K562 (cell line): ENCODE measurements around the gene SDR42E2. TPM values are rescaled to one million over a fixed set of nuclear protein-coding genes. Genes with fewer than 3 reads are reported as not detected.

Source experiments
- ATAC-seq: fragments of 200-7000 bp; cut with Tn5 transposase; 3 replicates; pipeline ENCODE4 v1.9.1; 2020; ENCODE audit warnings: moderate library complexity
- BruUV-seq: library from RNA; stranded (reverse); fragments of 400-500 nt; replicated peaks from 2 replicates; lab custom pipeline; 2021; lab: Mats Ljungman, UMichigan
- CTCF ChIA-PET: fragments of 300-600 bp; formaldehyde crosslinking; extraction: SDS; loops from one replicate; lab custom pipeline; 2021; ENCODE audit warnings: low intra/inter-chr PET ratio; lab: Yijun Ruan, JAX
- POLR2A ChIA-PET: fragments of 300-600, 350-650 bp; sonication (Branson Sonifier 250); formaldehyde crosslinking; extraction: SDS; loops from one replicate; lab custom pipeline; 2021; ENCODE audit warnings: antibody characterized with exemption, inconsistent platforms; lab: Yijun Ruan, JAX
- DNase-seq, 4 experiments: peaks; one replicate each; pipeline versions ENCODE4 v3.0.0 to v3.0.0-alpha.2; 2011 to 2018; ENCODE audit warnings: low spot score in 3 of 4, mixed read lengths in 3 of 4; ENCODE audit errors: extremely low read depth in 1 of 4
- FAIRE-seq: peaks from 2 replicates; lab custom pipeline; 2011; peaks lifted over from hg19 to GRCh38; lab: Jason Lieb, UNC
- H2AFZ ChIP-seq: 2 replicates; pipeline ENCODE4 v1.6.0; 2011; ENCODE audit warnings: low read depth, low read length, control low read depth, inconsistent platforms
- H3K27ac ChIP-seq: fragments of 200-600 bp; 3 replicates; pipeline ENCODE4 v1.8.0; 2011; ENCODE audit warnings: low read depth, mild to moderate bottlenecking, control low read depth, inconsistent platforms, low read length, moderate library complexity, mixed read lengths; ENCODE audit errors: extremely low read depth
- H3K27me3 ChIP-seq, 2 experiments: fragments of 300-600 bp in 1 of 2; 2 replicates in 1 of 2; 3 replicates in 1 of 2; pipeline versions ENCODE4 v1.6.0 to v1.8.0; 2011; ENCODE audit warnings: inconsistent platforms in 2 of 2, low read length in 2 of 2, mild to moderate bottlenecking in 1 of 2, mixed read lengths in 1 of 2, moderate library complexity in 1 of 2; ENCODE audit not compliant: control insufficient read depth in 2 of 2, insufficient read depth in 2 of 2
- H3K36me3 ChIP-seq: fragments of 300-600 bp; 3 replicates; pipeline ENCODE4 v1.8.0; 2011; ENCODE audit warnings: mild to moderate bottlenecking, low read length, inconsistent platforms; ENCODE audit not compliant: control insufficient read depth, insufficient read depth
- H3K4me1 ChIP-seq, 2 experiments: fragments of 200-600 bp in 1 of 2; replicated peaks in 1 of 2; 2 replicates in 1 of 2; 3 replicates in 1 of 2; pipeline versions ENCODE4 v1.5.1 to v1.8.0; 2011; ENCODE audit warnings: inconsistent platforms in 2 of 2, low read length in 2 of 2, mild to moderate bottlenecking in 1 of 2, mixed read lengths in 1 of 2, moderate library complexity in 1 of 2; ENCODE audit not compliant: control insufficient read depth in 2 of 2, insufficient read depth in 2 of 2
- H3K4me2 ChIP-seq: 2 replicates; pipeline ENCODE4 v1.6.1; 2011; ENCODE audit warnings: low read length, control low read depth, inconsistent platforms, mixed read lengths; ENCODE audit not compliant: insufficient read depth
- H3K4me3 ChIP-seq: fragments of 200-600 bp; sonication (generic), shearing (Covaris generic); 2 replicates; pipeline ENCODE4 v1.5.1; 2016; ENCODE audit warnings: control low read depth, inconsistent platforms
- H3K79me2 ChIP-seq: fragments of 200-600 bp; 3 replicates; pipeline ENCODE4 v1.8.0; 2011; ENCODE audit warnings: low read length, inconsistent platforms; ENCODE audit not compliant: control insufficient read depth, insufficient read depth
- H3K9ac ChIP-seq, 2 experiments: 2 replicates each; pipeline versions ENCODE4 v1.6.0 to v1.6.1; 2011; ENCODE audit warnings: low read depth in 2 of 2, low read length in 2 of 2, control low read depth in 1 of 2, inconsistent platforms in 1 of 2, mild to moderate bottlenecking in 1 of 2, mixed read lengths in 1 of 2; ENCODE audit not compliant: insufficient read depth in 1 of 2
- H3K9me1 ChIP-seq: one replicate; pipeline ENCODE4 v1.6.0; 2011; ENCODE audit warnings: inconsistent platforms, mild to moderate bottlenecking, low read length, moderate library complexity; ENCODE audit not compliant: control insufficient read depth, insufficient read depth
- H3K9me3 ChIP-seq: replicated peaks from 2 replicates; pipeline ENCODE4 v1.5.1; 2011; ENCODE audit warnings: low read depth, low read length, inconsistent platforms; ENCODE audit not compliant: control insufficient read depth, insufficient read depth
- H4K20me1 ChIP-seq: replicated peaks from 2 replicates; pipeline ENCODE4 v1.6.1; 2011; ENCODE audit warnings: low read length, inconsistent platforms, mixed read lengths; ENCODE audit not compliant: control insufficient read depth, insufficient read depth
- DMBX1 ChIP-seq: fragments of 250-450 bp; sonication (Bioruptor Pico); IDR thresholded peaks from 2 replicates; pipeline ENCODE4 v1.8.0; 2022; ENCODE audit warnings: inconsistent platforms, mild to moderate bottlenecking, moderate library complexity, borderline replicate concordance
- ESRRA ChIP-seq: fragments of 450-650 bp; IDR thresholded peaks from 2 replicates; pipeline ENCODE4 v1.6.1; 2014; ENCODE audit warnings: low read depth, mild to moderate bottlenecking, moderate library complexity, borderline replicate concordance
- FOXJ2 ChIP-seq: fragments of 200-800 bp; sonication (Bioruptor generic); IDR thresholded peaks from 2 replicates; pipeline ENCODE4 v1.6.1; 2016; ENCODE audit warnings: missing genetic modification characterization, missing compliant biosample characterization
- KLF10 ChIP-seq: fragments of 250-450 bp; sonication (Bioruptor Pico); IDR thresholded peaks from 2 replicates; pipeline ENCODE4 v1.6.1; 2021; ENCODE audit warnings: matching md5 sums
- NELFE ChIP-seq: IDR thresholded peaks from 2 replicates; pipeline ENCODE4 v1.6.1; 2011; ENCODE audit warnings: mild to moderate bottlenecking; ENCODE audit not compliant: insufficient read depth, insufficient read length
- NFYB ChIP-seq: IDR thresholded peaks from 2 replicates; pipeline ENCODE4 v1.6.1; 2011; ENCODE audit warnings: mild to moderate bottlenecking, moderate library complexity; ENCODE audit not compliant: insufficient read length; ENCODE audit errors: extremely low read depth
- NR2C2 ChIP-seq, 2 experiments: fragments of 200-800 bp in 1 of 2; sonication (Bioruptor generic) in 1 of 2; sonication (generic) in 1 of 2; formaldehyde crosslinking in 1 of 2; IDR thresholded peaks; 2 replicates each; pipeline versions ENCODE4 v1.6.1 to v1.8.0; 2016 to 2022; ENCODE audit warnings: mild to moderate bottlenecking in 1 of 2, missing compliant biosample characterization in 1 of 2, missing genetic modification characterization in 1 of 2, missing genetic modification reagents in 1 of 2
- RBM25 ChIP-seq: fragments of 200-400 bp; formaldehyde crosslinking; IDR thresholded peaks from 2 replicates; pipeline ENCODE4 v1.6.1; 2018; ENCODE audit warnings: low read length, low read depth, moderate library complexity; ENCODE audit not compliant: severe bottlenecking
- ZBTB17 ChIP-seq: fragments of 450-650 bp; formaldehyde crosslinking; IDR thresholded peaks from 2 replicates; pipeline ENCODE4 v1.4.0; 2020; ENCODE audit warnings: mild to moderate bottlenecking
- ZNF239 ChIP-seq: fragments of 250-450 bp; sonication (Bioruptor Pico); IDR thresholded peaks from 2 replicates; pipeline ENCODE4 v1.4.0; 2020; ENCODE audit warnings: mild to moderate bottlenecking
- ZNF77 ChIP-seq: fragments of 250-450 bp; sonication (Bioruptor Pico); IDR thresholded peaks from 2 replicates; pipeline ENCODE4 v1.5.0; 2020
- ZNF780A ChIP-seq: fragments of 250-450 bp; sonication (Bioruptor Pico); IDR thresholded peaks from 2 replicates; pipeline ENCODE4 v1.5.0; 2021; ENCODE audit warnings: mild to moderate bottlenecking
- ZNF830 ChIP-seq: fragments of 250-450 bp; sonication (Bioruptor Pico); IDR thresholded peaks from 2 replicates; pipeline ENCODE4 v1.5.0; 2021; ENCODE audit warnings: mild to moderate bottlenecking
- WGBS: fragments of 100-300 bp; shearing (Covaris generic); methylation state at CpG from one replicate; pipeline ENCODE4 v1.1.6; 2016; ENCODE audit warnings: low coverage, mixed read lengths; ENCODE audit not compliant: insufficient coverage; ENCODE audit errors: missing lambda C conversion rate; 5-methylcytosine and 5-hydroxymethylcytosine counted together
- in situ Hi-C: fragments of 300-500 bp; cut with MboI; formaldehyde crosslinking; loops from 4 replicates; pipeline ENCODE4 v1.15.0; 2018; ENCODE audit warnings: inconsistent platforms, mixed read lengths
- intact Hi-C: fragments of 100-400 bp; cut with micrococcal nuclease; formaldehyde crosslinking; loops from 2 replicates; pipeline ENCODE4 v1.14.2; 2022
- polyA plus RNA-seq, 8 experiments: library from polyadenylated mRNA; depleted of rRNA in 4 of 8; stranded (reverse) in 5 of 8; unstranded in 3 of 8; fragments of >200 nt; fragmentation: Nextera tagmentation in 2 of 8; fragmentation: Illumina TruSeq in 1 of 8; extraction: Ambion mirVana in 2 of 8; extraction: Trizol in 1 of 8; gene quantifications; 2 replicates each; pipeline versions ENCODE4 v1.2.1 to v1.2.3, GENCODE V29; 2011 to 2014; ENCODE audit warnings: inconsistent platforms in 1 of 8, missing spikeins in 1 of 8
- total RNA-seq, 7 experiments: library from RNA; depleted of rRNA in 6 of 7; stranded (reverse); fragments of >200 nt in 6 of 7; fragmentation: Illumina TruSeq in 2 of 7; extraction: Trizol in 2 of 7; gene quantifications; 2 replicates each; pipeline versions ENCODE4 v1.2.1 to v1.2.3, GENCODE V29; 2011 to 2021; ENCODE audit warnings: low replicate concordance in 1 of 7
- TF ChIP-seq, protein P1 (sequence below): fragments of 450-650 bp; IDR thresholded peaks from 2 replicates; pipeline ENCODE4 v1.6.1; 2016; ENCODE audit warnings: antibody characterized with exemption

Gene SDR42E2
- total and polyA plus RNA-seq, 9 of the 15 experiments (the other 6 are each of a cell fraction or from before 2014, with no cell fraction given), result 0.03 to 0.07 (median 0.04) TPM; not detected in 4

DNA sequence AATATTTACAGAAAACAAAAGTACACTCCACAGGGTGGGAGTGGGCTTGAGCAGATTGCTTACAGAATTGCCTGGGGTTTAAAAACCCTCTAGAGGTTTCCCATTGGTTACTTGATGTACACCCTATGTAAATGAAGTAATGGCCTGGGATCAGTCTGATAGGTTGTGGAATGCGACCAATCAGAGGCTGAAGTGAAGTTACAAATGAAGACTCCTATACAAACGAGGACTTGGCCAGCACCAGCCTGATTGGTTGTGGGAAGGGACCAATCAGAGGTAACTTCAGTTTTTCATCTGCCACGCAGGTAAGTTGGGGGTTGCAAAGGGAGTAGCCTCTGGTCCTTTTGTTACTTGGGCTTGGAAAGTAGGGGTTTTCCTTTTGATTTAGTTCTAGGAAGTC lies 52.6 kb downstream of the SDR42E2 start:
- H3K27ac ChIP-seq, result no peak overlapping the region
- DNase-seq (peak in 3 of 4 experiments; percentile 48 to 76 (median 55)), ATAC-seq (peak; percentile 87), FAIRE-seq (peak; percentile 37)
- no peak overlapping the region for H3K4me3 ChIP-seq
- H2AFZ ChIP-seq, result no peak overlapping the region
- H3K9ac ChIP-seq, result no peak overlapping the region
- H4K20me1 ChIP-seq, result peaks cover 7% of the 10 kb centered on the region
- ChIA-PET POLR2A (interaction anchor here (0.8 to 2.7 kb wide), 3 partner anchors 8 to 11 kb away, joined by 3 to 18 read pairs (median 3); partner anchors contain the start of gene EEF2K), CTCF (no interaction called here)
- peaks cover 5% of the 10 kb centered on the region; the same call in 1 of the 2 replicates for H3K9me3 ChIP-seq
- BruUV-seq, result no TSS peak
- peaks cover 23 to 32% of the 10 kb centered on the region in 2 experiments for H3K4me1 ChIP-seq
- in situ Hi-C loops, result no loop called here
- no peaks in the 10 kb centered on the region for H3K27me3 ChIP-seq
- H3K4me2 ChIP-seq, result no peak overlapping the region
- intact Hi-C loops, result no loop called here
- 51% methylated on average over 3 of the region's 3 CpGs for WGBS
- H3K9me1 ChIP-seq, result no peaks in the 10 kb centered on the region
- peaks cover 56% of the 10 kb centered on the region for H3K36me3 ChIP-seq
- peaks cover 68% of the 10 kb centered on the region for H3K79me2 ChIP-seq
- TF ChIP-seq ZNF239 (CRISPR knock-in tag) (no peak), NFYB (peak; percentile 61), ZNF77 (CRISPR knock-in tag) (no peak), RBM25 (peak; percentile 27)

DNA sequence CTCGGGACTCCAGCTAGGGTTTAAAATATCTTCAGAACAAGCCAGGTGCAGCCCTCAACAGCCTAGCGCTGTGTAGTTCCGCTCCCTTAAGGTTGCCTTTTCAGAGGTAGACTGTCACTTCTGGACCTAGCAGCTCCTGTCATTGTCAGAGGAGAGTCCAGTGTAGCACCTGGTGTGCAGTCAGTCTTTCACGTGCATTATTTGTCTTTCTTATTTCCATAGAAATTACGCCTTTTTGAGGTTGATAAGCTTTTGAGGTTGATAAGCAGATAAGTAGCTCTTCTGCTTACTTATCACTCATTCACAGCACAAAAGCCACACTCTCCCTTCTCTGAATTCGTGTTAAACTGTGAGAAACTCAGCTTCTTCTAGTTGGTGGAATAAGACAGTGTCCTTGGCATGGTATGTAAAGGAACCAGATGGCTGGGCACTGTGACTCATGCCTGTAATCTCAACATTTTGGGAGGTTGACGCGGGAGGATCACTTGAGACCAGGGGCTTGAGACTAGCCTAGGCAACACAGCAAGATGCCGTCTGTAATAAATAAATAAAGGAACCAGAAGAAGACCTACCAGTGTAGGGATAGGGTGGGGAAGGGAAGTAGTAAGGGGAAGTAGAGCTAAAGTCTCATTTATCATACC lies 54.0 kb downstream of the SDR42E2 start:
- BruUV-seq, result no TSS peak
- FAIRE-seq (peak; percentile 88), DNase-seq (peak; percentile 52 to 78 (median 66)), ATAC-seq (peak; percentile 73)
- peaks cover 30 to 32% of the 10 kb centered on the region in 2 experiments for H3K4me1 ChIP-seq
- H4K20me1 ChIP-seq, result peaks cover 7% of the 10 kb centered on the region
- in situ Hi-C loops (no loop called here), intact Hi-C loops (no loop called here)
- CTCF ChIA-PET, result no interaction called here
- H3K4me2 ChIP-seq, result peak overlapping the region; percentile 74
- no peaks in the 10 kb centered on the region for H3K9me3 ChIP-seq
- H2AFZ ChIP-seq, result no peak overlapping the region
- 3% methylated on average over 9 of the region's 9 CpGs for WGBS
- peaks cover 52% of the 10 kb centered on the region for H3K36me3 ChIP-seq
- no peak overlapping the region for H3K4me3 ChIP-seq
- peak overlapping the region; percentile 69; the same call in 2 of the 3 replicates for H3K27ac ChIP-seq
- POLR2A ChIA-PET, result interaction anchor here (0.9 to 2.7 kb wide), 5 partner anchors 10 to 66 kb away, joined by 3 to 18 read pairs (median 5); partner anchors contain the start of gene EEF2K
- H3K9me1 ChIP-seq, result no peaks in the 10 kb centered on the region
- H3K27me3 ChIP-seq, result no peaks in the 10 kb centered on the region
- H3K9ac ChIP-seq, result peak overlapping the region; percentile 27 to 49; a peak in 3 of 4 replicates
- H3K79me2 ChIP-seq, result peaks cover 68% of the 10 kb centered on the region
- TF ChIP-seq, protein P1, sequence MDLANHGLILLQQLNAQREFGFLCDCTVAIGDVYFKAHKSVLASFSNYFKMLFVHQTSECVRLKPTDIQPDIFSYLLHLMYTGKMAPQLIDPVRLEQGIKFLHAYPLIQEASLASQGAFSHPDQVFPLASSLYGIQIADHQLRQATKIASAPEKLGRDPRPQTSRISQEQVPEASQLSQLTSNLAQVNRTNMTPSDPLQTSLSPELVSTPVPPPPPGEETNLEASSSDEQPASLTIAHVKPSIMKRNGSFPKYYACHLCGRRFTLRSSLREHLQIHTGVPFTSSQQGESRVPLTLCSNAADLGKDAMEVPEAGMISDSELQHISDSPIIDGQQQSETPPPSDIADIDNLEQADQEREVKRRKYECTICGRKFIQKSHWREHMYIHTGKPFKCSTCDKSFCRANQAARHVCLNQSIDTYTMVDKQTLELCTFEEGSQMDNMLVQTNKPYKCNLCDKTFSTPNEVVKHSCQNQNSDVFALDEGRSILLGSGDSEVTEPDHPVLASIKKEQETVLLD, result no peak
- TF ChIP-seq DMBX1 (CRISPR knock-in tag) (0 out of 2 replicates have a peak, but pooled peaks have one; percentile 34), NR2C2 (CRISPR knock-in tag; IDR thresholded peaks at IDR 0.05) (no peak), NR2C2 (tag; IDR thresholded peaks at IDR 0.05) (no peak), KLF10 (CRISPR knock-in tag) (no peak), NELFE (no peak), FOXJ2 (tag) (peak; percentile 82; the same call in 1 of the 2 replicates), ZNF830 (no peak), ESRRA (peak; percentile 75; the same call in 1 of the 2 replicates), ZNF780A (no peak), ZBTB17 (CRISPR knock-in tag) (no peak)
